ENCODE results near the gene MAP3K5. TPM values are rescaled to one million over a fixed set of nuclear protein-coding genes. Genes with fewer than 3 reads are reported as not detected.
"Not testable (repeated sequence)": the region's sequence is repeated elsewhere in the genome, so short reads cannot be mapped to it uniquely, and the experiment has no call there.

Gene MAP3K5
- total and polyA plus RNA-seq, 9 of the 15 experiments (the other 6 are each of a cell fraction or from before 2014, with no cell fraction given): 2.2 to 13.0 (median 9.9) TPM

GRCh38 chr6:136716917-136717715, 75.2 kb downstream of the MAP3K5 start (continued):
- TF ChIP-seq USF1 (CRISPR knock-in tag; IDR thresholded peaks at IDR 0.05) (no peak), ZNF699 (CRISPR knock-in tag; IDR thresholded peaks at IDR 0.05; ENCODE audit: insufficient replicate concordance) (no peak), ZBTB5 (IDR thresholded peaks at IDR 0.05) (no peak), DLX4 (CRISPR knock-in tag; IDR thresholded peaks at IDR 0.05) (no peak)

- H3K9ac ChIP-seq (ENCODE audit: insufficient read depth in 1 of 2, low read depth in 2 of 2, low read length in 2 of 2); intact Hi-C loops (cut with micrococcal nuclease); DNase-seq (ENCODE audit: extremely low read depth in 1 of 4, low spot score in 3 of 4); ATAC-seq; H3K4me2 ChIP-seq (ENCODE audit: insufficient read depth, low read length); H3K27ac ChIP-seq (ENCODE audit: extremely low read depth, low read depth, low read length); CTCF ChIA-PET (ENCODE audit: low intra/inter-chr PET ratio); H3K4me1 ChIP-seq (replicated peaks in 1 of 2; ENCODE audit: control insufficient read depth in 2 of 2, insufficient read depth in 2 of 2, low read length in 2 of 2); FAIRE-seq; H3K9me3 ChIP-seq (replicated peaks; ENCODE audit: control insufficient read depth, insufficient read depth, low read depth, low read length); H3K27me3 ChIP-seq (ENCODE audit: control insufficient read depth in 2 of 2, insufficient read depth in 2 of 2, low read length in 2 of 2); H2AFZ ChIP-seq (ENCODE audit: low read depth, low read length); BruUV-seq (replicated peaks); H3K4me3 ChIP-seq; in situ Hi-C loops (cut with MboI); H3K9me1 ChIP-seq (ENCODE audit: control insufficient read depth, insufficient read depth, low read length); H3K36me3 ChIP-seq (ENCODE audit: control insufficient read depth, insufficient read depth, low read length); H4K20me1 ChIP-seq (replicated peaks; ENCODE audit: control insufficient read depth, insufficient read depth, low read length): not testable (repeated sequence)
- H3K79me2 ChIP-seq (ENCODE audit: control insufficient read depth, insufficient read depth, low read length): peaks cover 22% of the 10 kb centered on the region
- 37% methylated on average over 4 of the region's 4 CpGs for WGBS (ENCODE audit: insufficient coverage, low coverage, missing lambda C conversion rate)
- POLR2A ChIA-PET: interaction anchor here (1.5 kb wide), 1 partner anchor 11 kb away, joined by 4 read pairs; no protein-coding TSS in a partner anchor
- TF ChIP-seq CC2D1A (IDR thresholded peaks at IDR 0.05): peak; percentile 20; the same call in 1 of the 2 replicates
Observed at GRCh38 chr6:136712642-136713041, 79.6 kb downstream of the MAP3K5 start.
